Calu3 (cell line): ENCODE data around the gene EAF2. TPM values are rescaled to one million over a fixed set of nuclear protein-coding genes. Genes with fewer than 3 reads are reported as not detected.
A peak's percentile ranks its signal among the peaks of the same experiment; 100 is the strongest.

ENCODE experiments used
- BruUV-seq: library from RNA; stranded (reverse); fragments of 400-500 nt; replicated peaks from 2 replicates; lab custom pipeline; 2021; lab: Mats Ljungman, UMichigan
- CTCF ChIA-PET: fragments of 300-600 bp; sonication (Branson Sonifier 250); formaldehyde crosslinking; loops from one replicate; lab custom pipeline; 2022; ENCODE audit warnings: antibody characterized with exemption; lab: Charles Lee
- DNase-seq: peaks from one replicate; pipeline ENCODE4 v3.0.0; 2022
- H3K27ac Mint-ChIP-seq: one replicate; pipeline ENCODE4 v1.8.0; 2022; ENCODE audit warnings: mixed read lengths; ENCODE audit not compliant: unreplicated experiment
- H3K27me3 Mint-ChIP-seq: one replicate; pipeline ENCODE4 v1.8.0; 2022; ENCODE audit warnings: mixed read lengths; ENCODE audit not compliant: unreplicated experiment
- H3K36me3 Mint-ChIP-seq: one replicate; pipeline ENCODE4 v1.8.0; 2022; ENCODE audit warnings: mild to moderate bottlenecking, moderate library complexity, mixed read lengths; ENCODE audit not compliant: insufficient read depth, unreplicated experiment
- H3K4me1 Mint-ChIP-seq: one replicate; pipeline ENCODE4 v1.8.0; 2022; ENCODE audit warnings: mild to moderate bottlenecking, low read depth, mixed read lengths; ENCODE audit not compliant: unreplicated experiment
- H3K4me3 Mint-ChIP-seq: one replicate; pipeline ENCODE4 v1.8.0; 2022; ENCODE audit warnings: mild to moderate bottlenecking, low read depth, moderate library complexity, mixed read lengths; ENCODE audit not compliant: unreplicated experiment
- H3K9me3 Mint-ChIP-seq: one replicate; pipeline ENCODE4 v1.8.0; 2022; ENCODE audit warnings: low read depth, mixed read lengths; ENCODE audit not compliant: unreplicated experiment
- CTCF ChIP-seq: fragments of 200-600 bp; IDR thresholded peaks from one replicate; pipeline ENCODE4 v1.8.0; 2022; ENCODE audit warnings: antibody characterized with exemption; ENCODE audit not compliant: unreplicated experiment
- intact Hi-C: fragments of 100-400 bp; cut with micrococcal nuclease; formaldehyde crosslinking; loops from one replicate; pipeline ENCODE4 v1.10.0; 2022; ENCODE audit not compliant: unreplicated experiment
- total RNA-seq: library from RNA; stranded (reverse); gene quantifications from 2 replicates; pipeline ENCODE4 v1.2.3, GENCODE V29; 2022

EAF2 gene
- total RNA-seq, 1 experiment from 2014 or later: 4.7 TPM

DNA sequence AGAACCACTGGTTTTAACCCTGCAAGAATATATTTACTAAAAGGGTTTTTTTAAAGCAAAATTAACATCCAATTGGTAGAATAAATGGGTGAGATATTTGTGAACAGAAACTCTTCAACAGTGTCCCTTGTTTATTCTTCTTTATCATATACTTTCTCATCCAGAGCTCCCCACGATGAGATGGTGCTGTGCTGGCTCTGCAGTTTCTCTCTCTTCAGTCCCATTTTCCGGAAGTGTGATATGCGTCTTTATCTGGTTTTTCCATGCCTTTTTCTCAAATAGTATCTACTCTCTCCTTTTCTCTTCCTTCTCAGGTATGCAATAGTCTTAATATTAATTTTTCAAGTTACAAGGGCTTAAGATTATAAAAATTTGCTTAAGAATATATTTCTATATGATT is 1.5 kb downstream of the EAF2 start:
- peaks cover 24% of the 10 kb centered on the region for H3K36me3 Mint-ChIP-seq
- peaks cover 12% of the 10 kb centered on the region for H3K4me1 Mint-ChIP-seq
- TF ChIP-seq CTCF: no peak
- no peak for DNase-seq
- H3K4me3 Mint-ChIP-seq: peak overlapping the region; percentile 86
- no peaks in the 10 kb centered on the region for H3K27me3 Mint-ChIP-seq
- H3K9me3 Mint-ChIP-seq: no peaks in the 10 kb centered on the region
- no TSS peak for BruUV-seq
- CTCF ChIA-PET: interaction anchor here (0.6 kb wide), 1 partner anchor 21 kb away, joined by 3 read pairs; no protein-coding TSS in a partner anchor
- H3K27ac Mint-ChIP-seq: no peak overlapping the region
- intact Hi-C loops: loop anchor here (10.0 kb wide), 1 partner anchor 292 kb away; the partner anchor contains the start of gene POLQ

DNA sequence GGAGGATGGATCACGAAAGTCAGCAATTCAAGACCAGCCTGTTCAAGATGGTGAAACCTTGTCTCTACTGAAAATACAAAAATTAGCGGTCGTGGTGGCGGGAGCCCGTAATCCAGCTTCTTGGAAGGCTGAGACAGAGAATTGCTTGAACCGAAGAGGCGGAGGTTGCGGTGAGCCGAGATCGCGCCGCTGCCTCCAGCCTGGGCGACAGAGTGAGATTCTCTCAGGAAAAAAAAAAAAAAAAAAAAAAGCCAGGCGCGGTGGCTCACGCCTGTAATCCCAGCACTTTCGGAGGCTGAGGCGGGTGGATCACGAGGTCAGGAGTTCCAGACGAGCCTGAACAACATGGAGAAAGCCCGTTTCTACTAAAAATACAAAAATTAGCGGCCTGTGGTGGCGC is 5.0 kb downstream of the EAF2 start:
- Mint-ChIP-seq H3K9me3 (no peaks in the 10 kb centered on the region), H3K4me1 (peaks cover 12% of the 10 kb centered on the region), H3K4me3 (no peak overlapping the region), H3K27ac (no peak overlapping the region), H3K36me3 (peaks cover 10% of the 10 kb centered on the region), H3K27me3 (no peaks in the 10 kb centered on the region)
- intact Hi-C loops: loop anchor here (10.0 kb wide), 1 partner anchor 295 kb away; the partner anchor contains the start of gene POLQ
- BruUV-seq: no TSS peak
- TF ChIP-seq CTCF: no peak
- CTCF ChIA-PET: interaction anchor here (0.7 kb wide), 1 partner anchor 54 kb away, joined by 7 read pairs; the partner anchor contains the start of gene SLC15A2
- DNase-seq: no peak

GRCh38 chr3:121844892-121845291 is 9.9 kb downstream of the EAF2 start:
- no peaks in the 10 kb centered on the region for H3K27me3 Mint-ChIP-seq
- TF ChIP-seq CTCF: no peak
- H3K4me1 Mint-ChIP-seq: no peaks in the 10 kb centered on the region
- no peaks in the 10 kb centered on the region for H3K9me3 Mint-ChIP-seq
- H3K4me3 Mint-ChIP-seq: no peak overlapping the region
- H3K36me3 Mint-ChIP-seq: peaks cover 5% of the 10 kb centered on the region
- BruUV-seq: no TSS peak
- intact Hi-C loops: no loop called here
- CTCF ChIA-PET: no interaction called here
- no peak for DNase-seq
- no peak overlapping the region for H3K27ac Mint-ChIP-seq

DNA sequence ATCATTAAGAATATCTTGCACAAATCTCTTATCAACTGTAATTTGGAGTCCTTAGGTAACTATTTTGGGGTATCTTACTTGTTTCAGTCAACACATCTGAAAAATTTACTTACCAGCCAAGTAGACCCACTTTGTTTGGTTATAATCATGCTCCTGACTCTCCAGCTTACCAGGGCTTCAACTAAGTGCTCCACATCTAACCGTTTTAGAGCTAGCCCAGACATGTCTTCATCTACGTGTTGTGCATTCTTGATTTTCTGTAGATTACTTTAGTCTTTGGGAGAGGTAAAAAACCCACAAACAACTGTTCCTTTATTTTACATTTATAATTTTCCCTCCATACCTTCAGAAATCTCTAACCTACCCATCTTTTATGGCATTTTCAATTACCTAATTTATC is 17.2 kb downstream of the EAF2 start:
- CTCF ChIA-PET: no interaction called here
- no peak for TF ChIP-seq CTCF
- no peaks in the 10 kb centered on the region for H3K9me3 Mint-ChIP-seq
- H3K27me3 Mint-ChIP-seq: no peaks in the 10 kb centered on the region
- H3K27ac Mint-ChIP-seq: no peak overlapping the region
- BruUV-seq: no TSS peak
- intact Hi-C loops: loop anchor here (10.0 kb wide), 1 partner anchor 403 kb away; no protein-coding TSS in a partner anchor
- no peaks in the 10 kb centered on the region for H3K36me3 Mint-ChIP-seq
- no peak overlapping the region for H3K4me3 Mint-ChIP-seq
- no peaks in the 10 kb centered on the region for H3K4me1 Mint-ChIP-seq
- no peak for DNase-seq
